OCI-M2 (cell line): ENCODE measurements around the gene PML.
"Not testable (repeated sequence)": the region's sequence is repeated elsewhere in the genome, so short reads cannot be mapped to it uniquely, and the experiment has no call there.

Experiments used
- DNase-seq: peaks from one replicate; lab custom pipeline; 2025; ENCODE audit not compliant: unreplicated experiment; lab: John Stamatoyannopoulos, UW

PML gene

DNA sequence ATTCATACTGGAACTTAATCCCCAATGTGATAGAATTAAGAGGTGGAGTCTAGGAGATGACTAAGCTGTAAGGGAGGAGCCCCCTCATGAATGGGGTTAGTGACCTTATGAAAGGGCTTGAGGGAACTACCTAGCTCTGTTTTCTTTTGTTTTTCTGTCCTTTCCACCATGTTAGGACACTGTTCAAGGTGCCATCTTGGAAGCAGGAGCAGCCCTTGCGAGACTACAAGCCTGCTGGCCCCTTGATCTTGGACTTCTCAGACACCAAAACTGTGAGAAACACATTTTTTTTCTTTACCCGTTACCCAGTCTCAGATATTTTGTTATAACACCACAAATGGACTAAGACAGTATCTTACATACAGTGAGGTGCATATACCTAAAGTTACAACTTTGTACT, 61.3 kb downstream of the PML start:
- no peak for DNase-seq

DNA sequence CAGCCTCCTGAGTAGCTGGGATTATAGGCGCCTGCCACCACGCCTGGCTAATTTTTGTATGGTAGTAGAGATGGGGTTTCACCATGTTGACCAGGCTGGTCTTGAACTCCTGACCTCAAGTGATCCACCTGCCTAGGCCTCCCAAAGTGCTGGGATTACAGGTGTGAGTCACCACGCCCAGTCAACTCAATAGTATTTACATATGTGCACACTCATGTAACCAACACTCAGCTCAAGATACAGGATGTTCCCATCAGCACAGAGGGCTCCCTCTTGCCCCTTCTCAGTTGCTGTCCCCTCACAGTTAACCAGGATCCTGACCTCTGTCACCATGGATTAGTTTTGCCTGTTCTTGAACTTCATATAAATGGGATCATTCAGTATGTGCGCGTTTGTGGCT, 61.8 kb downstream of the PML start:
- DNase-seq = not testable (repeated sequence)

GRCh38 chr15:74059050-74059833, 64.7 kb downstream of the PML start:
- DNase-seq = not testable (repeated sequence)

DNA sequence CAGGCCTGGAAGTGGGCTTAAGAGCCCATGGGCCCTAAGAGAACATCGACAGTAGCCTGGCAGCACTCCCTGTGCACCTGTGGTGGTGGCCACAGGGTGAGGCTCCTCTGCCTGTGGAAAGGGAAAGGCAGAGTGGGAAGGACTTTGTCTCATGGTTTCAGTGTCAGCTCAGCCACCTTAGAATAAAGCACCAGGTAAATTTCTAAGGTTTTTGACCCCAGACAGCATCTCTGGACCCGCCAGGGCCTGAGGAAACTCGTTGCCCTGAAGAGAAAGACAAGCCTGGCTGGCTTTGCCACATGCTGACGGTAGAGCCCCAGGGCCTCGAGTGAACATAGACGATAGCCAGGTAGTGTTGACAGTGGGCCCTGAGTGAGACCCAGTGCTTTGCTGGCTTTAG, 65.7 kb downstream of the PML start:
- DNase-seq = no peak

DNA sequence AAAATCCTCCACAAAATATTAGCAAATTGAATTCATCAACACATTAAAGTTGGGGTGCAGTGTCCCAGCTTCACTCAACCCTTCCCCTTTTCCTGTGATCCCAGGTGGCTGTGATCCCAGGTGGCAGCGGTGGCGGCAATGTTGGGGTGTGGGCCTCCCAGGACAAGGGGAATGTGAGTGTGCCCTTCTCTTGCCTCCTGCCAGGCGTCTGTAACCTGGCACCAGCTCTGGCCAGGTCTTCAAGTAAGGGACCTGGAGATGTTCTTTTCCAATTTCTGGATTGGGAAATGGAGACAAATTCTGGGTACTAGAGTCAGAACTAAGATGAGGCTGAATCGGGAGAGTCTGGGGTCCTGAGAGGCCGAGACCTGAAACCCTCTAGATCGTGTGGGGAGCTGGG, 67.7 kb downstream of the PML start:
- DNase-seq = no peak

DNA sequence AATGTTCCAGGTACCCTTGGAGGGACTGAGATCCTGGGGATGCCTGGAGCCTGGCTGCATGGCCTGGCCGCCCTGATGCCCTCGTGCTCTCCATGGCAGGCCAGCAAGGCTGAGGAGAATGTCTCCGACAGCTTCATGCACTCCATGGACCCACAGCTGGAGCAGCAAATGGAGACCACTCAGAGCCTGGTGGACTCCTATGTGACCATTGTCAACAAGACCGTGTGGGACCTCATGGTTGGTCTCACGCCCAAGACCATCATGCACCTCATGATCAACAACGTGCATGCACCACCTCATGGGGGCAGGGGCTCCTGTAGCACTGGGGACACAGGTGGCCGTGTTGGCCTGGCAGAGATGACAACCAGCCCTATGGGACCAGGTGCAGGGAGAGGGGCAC, 68.2 kb downstream of the PML start:
- no peak for DNase-seq

DNA sequence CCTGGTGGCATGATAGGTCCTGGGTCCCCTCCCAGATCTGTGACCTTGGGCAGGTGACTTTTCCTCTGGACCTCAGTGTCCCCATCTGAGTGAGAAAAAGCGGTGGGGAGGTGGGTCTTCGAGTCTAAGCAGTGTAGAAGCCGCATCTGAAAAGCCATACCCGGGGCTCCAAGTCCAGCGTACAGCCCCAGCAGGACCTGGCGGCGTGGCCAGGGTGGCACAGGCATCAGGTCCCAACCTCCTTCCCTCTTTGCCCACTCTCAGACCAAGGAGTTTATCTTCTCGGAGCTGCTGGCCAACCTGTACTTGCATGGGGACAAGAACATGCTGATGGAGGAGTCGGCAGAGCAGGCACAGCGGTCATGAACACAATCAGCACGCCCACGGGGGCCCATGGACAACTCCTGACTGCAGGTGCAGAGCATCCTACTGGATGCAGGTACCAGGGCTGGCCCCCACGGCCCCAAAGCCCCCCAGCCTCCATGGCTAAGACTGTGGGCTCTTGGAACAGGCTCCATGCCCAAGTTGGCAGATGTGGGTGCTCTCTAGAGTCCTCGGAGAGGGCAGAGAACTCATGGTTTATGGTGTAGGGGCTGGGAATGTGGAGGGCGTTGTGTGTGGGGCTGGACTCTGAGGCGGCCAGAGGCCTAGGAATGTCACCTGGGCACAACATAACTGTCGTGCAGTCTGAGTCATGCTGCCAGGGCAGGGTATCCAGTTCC, 69.1 kb downstream of the PML start:
- not testable (repeated sequence) for DNase-seq

- not testable (repeated sequence) for DNase-seq
Observed at GRCh38 chr15:74064183-74064582, 69.7 kb downstream of the PML start.

GRCh38 chr15:74064822-74065221, 70.3 kb downstream of the PML start:
- DNase-seq = not testable (repeated sequence)

GRCh38 chr15:74065684-74066411, 71.3 kb downstream of the PML start:
- DNase-seq = not testable (repeated sequence)

GRCh38 chr15:74071645-74072044, 77.1 kb downstream of the PML start:
- DNase-seq = not testable (repeated sequence)

DNA sequence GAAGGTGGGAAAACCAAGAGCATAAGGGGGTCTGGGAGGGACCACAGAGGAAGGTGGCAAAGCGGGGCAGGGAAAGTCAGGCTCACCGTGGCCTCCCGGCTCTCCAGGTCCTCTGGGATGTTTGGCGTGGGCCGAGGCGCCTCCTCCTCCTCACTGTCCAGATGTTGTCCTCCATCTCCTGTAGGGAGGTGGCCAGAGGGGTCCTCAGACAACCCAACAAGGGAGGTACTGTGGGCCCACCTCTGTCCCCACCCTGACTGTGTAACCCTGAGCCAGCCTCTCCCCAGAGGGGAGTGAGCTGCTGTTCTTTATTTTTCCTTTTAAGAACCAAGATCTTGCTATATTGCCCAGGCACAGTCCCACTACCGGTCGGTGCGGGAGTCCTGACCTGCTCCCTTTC, 77.6 kb downstream of the PML start:
- not testable (repeated sequence) for DNase-seq

- not testable (repeated sequence) for DNase-seq
Observed at GRCh38 chr15:74072614-74073337, 78.3 kb downstream of the PML start.

DNA sequence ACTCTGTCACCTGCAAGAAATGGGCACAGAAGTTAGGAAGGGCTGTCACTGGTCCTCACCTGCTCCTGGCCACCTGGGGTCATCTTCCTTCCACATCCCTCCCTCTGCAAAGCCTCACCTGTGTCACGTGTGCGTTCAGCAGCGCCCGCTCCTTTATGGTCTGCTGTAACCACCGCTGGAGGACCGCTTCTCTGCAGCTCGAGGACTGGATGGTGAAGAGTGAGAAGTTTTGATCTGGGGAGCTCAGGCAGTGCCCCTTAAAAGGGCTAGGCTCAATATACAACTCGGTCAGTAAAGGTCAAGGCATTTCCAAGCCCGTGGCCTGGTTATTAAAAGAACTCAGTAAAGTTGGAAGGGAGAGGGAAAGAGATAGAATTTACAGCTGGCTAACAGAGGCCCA, 81.3 kb downstream of the PML start:
- DNase-seq = not testable (repeated sequence)

DNA sequence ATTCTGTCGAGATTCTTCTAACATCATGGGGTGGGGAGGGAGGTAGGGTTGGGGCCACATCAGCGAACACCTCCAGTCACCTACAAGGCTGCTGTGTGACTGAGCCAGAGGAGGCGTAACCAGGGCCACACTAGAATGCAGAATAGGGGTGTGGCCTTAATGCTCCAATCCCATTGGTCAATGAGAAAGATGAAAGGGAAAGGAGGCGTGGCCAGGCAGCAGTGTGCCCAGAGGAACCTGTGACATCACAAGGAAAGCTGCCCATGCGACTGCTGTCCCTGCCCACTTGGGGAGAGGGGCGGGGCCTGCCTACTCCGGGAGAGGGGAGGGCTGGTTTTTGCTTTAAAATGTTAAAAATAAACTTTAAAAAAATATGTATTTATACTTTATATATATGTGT, 87.9 kb downstream of the PML start, which contains the start of gene GOLGA6A:
TSS of gene GOLGA6A (minus strand) at position 101 of the 400 bp plus-strand sequence. CDS start at position 60, 41 bp downstream.
- not testable (repeated sequence) for DNase-seq

- DNase-seq = not testable (repeated sequence)
Observed at GRCh38 chr15:74094567-74094966, 100.1 kb downstream of the PML start.

DNA sequence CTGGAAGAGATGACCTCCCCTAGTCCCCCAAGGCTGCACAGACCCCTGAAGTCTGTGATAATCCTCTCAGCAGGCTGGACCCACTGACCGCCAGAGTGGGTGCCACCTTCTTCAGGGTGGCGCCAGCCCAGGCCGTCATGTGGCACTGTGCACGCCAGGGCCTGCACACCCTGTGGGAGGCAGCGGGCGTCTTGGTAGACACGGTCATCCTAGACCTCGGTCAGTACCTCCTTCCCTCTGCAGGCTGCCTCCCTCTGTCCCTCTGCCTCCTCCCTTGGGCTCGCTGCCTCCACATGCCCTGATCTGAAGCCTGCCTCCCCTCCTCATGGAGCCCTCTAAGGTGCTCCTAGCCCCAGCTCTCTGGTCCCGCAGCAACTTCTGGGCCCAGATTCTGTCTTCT, 101.1 kb downstream of the PML start:
- not testable (repeated sequence) for DNase-seq

DNA sequence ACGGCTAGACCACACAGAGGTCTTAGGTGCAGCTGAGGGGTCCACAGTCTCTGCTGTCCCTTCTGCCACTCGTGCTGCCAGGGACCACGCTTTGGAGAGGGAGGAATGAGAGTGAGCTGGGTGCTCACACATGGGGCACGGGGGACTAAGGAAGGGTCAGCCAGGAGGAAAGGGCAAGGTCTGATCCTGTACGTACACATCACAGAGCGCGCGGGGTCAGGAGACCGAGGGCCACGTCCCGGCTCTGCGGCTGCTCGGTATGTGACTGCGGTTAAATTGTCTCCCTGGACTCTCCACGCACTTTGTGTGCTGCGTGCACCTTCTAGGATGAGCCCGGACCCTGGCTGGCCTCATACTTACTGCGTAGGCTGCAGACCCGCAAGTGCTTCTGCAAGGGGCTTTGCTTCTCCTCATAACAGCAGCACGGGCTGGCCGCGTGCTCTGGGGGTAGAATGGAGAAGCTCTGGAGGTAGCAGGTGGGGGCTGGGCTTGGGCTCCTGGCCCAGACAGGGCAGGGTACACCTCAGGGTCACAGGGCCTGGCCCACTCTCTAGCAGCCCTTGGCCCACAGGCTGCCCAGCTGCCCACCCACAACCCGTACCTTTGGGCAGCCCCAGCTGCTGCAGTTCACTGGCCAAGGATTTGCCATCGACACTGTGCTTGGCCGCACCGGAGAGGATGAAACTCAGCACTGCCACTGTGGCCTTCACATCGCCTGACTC, 102.4 kb downstream of the PML start:
- not testable (repeated sequence) for DNase-seq
